Activated gamma-delta T cell (primary cell): ENCODE measurements around the gene CHD5.

Experiments used
- DNase-seq: peaks from one replicate; lab custom pipeline; 2025; lab: John Stamatoyannopoulos, UW

Gene CHD5

DNA sequence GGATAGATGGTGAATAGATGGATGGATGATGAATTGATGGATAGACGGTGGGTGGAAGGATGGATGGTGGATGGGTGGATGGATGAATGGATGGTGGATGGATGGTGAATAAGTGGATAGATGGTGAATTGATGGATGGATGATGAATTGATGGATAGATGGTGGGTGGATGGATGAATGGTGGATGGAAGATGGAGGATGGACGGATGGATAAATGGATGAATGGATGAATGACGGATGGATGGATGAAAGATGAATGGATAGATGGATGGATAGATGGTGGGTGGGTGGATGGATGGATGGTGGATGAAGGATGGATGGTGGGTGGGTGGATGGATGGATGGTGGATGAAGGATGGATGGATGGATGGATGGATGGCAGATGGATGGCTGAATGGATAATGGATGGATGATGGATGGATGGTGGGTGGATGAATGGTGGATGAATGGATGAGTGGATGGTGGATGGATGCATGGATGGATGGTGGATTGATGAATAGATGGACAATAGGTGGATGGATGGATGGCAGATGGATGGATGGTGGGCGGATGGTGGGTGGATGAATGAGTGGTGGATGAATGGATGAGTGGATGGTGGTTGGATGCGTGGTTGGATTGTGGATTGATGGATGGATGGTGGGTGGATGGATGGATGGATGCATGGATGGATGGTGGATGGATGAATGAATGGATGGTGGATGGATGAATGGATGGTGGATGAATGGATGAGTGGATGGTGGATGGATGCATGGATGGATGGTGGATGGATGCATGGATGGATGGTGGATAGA lies 5.3 kb downstream of the CHD5 start:
- no peak for DNase-seq

DNA sequence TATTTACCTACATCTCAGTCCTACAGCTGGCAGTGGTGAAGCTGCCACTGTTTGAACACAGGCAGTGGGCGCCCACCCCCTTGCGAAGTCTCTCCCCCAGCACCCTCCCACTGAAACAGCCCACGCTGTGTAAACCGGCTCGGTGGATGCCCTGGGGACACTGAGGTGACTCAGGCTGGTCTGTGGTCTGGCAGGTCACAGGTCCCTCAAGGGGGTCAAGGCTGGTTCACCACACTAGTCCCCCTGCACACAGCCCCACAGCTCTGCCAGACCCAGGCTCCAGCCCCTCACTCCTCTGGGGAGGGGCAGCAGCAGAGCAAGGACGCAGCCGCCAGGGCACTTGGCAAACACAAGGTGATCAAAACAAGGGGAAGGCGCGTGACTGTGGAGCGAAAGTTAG lies 7.6 kb downstream of the CHD5 start:
- no peak for DNase-seq

DNA sequence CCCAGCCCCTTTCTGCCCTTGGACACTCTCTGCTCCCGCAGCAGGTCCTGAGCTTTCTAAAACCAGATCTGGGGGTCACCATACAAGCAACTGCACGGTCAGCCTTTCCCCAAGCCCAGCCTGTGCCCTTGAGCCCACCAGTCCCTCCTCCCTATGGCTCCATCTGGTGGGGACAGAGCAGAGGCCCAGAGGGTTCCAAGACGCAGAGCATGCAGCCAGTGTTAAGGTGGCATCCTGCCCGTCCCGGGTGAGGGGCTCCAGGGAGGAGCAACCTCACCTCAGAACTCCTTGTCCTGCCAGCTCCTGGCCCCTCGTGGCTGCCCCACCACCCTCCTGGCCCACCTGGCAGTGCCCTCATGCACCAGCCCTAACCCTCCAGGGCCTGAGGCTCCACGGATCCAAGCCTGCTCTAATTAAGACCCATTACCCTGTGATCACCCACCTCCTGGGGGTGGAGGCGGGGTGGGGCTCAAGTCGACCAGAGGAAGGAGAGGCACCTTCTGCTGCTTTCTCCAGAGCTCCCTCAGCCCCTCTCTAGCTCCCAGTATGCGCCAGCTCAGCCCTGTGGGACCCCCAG lies 8.5 kb downstream of the CHD5 start:
- no peak for DNase-seq

DNA sequence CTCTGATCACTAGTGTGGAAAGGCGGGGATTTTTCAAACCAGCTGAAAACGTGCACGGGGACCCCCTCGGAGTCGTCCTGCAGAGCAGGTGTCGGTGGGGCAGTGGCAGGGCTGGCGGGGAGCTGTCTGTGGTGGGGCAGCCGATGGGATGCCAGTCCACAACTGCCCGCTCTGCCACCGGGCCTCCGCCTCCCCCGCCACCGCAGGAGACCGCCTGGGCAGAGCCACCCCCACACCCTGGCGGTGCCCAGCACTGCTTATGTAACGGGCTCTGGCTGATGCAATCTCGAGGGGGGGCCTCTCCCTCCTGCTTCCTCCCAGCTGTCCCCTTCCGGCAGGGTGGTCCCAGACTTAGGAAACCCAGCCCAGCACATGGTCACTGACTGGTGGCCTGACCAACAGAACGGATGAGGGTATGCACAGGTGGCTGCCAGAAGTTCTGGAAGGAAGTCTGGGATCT lies 9.3 kb downstream of the CHD5 start:
- DNase-seq = no peak

DNA sequence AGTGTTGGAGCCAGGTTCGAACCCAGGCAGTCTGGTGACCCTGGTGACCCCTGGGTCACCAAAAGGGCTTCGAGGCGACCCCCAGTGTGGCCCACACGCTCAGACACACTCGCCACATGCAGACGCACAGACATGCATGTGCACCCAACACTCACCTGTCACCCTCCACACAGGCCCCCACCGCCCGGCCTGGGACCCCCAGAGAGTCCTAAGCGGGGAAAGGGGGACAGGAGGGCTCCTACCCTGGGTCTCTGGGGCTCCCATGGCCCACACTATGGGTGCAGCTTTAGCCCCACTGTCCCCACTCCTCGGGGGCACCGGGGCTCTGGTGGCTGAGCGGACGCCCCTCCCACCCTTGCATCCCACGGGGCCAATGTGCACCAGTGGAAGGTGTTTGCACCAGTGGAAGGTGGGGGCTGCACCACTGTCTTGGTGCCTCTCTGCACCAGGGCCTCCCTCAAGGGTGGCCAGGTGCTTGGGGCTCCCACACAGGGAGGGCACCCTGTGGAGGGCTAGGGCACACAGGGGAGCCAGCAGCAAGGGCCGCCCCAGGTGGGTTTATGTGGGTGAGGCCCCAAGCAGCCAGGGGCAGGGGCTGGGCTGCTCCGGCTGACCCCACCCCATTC lies 9.9 kb downstream of the CHD5 start:
- DNase-seq = no peak

DNA sequence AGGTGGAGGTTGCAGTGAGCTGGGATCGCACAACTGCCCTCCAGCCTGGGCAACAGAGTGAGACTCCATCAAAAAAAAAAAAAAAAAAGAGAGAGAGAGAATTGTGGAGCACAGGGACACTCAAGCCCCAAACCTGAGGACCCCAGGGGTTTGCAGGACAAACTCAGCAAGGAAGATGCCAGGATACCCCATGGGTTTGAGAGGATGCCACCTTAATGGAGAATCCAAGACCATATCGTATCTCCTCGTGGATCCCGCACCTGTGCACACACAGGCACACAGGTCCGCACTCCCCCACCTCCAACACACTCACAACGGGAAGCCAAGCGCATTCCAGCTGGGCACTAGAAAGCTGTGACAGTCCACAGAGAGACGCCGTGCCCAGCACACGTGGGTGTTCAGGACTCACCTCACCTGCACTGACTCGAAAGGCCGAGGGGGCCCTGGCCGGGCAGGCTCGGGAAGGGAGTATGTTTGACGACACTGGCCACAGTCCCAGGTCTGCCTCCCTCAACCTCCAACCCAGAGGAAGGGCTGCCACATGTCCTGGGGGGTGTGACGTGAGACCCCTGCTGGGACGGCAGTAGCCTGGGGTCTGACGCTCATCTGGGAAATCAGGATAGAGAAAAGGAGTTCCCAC lies 11.1 kb downstream of the CHD5 start:
- no peak for DNase-seq

DNA sequence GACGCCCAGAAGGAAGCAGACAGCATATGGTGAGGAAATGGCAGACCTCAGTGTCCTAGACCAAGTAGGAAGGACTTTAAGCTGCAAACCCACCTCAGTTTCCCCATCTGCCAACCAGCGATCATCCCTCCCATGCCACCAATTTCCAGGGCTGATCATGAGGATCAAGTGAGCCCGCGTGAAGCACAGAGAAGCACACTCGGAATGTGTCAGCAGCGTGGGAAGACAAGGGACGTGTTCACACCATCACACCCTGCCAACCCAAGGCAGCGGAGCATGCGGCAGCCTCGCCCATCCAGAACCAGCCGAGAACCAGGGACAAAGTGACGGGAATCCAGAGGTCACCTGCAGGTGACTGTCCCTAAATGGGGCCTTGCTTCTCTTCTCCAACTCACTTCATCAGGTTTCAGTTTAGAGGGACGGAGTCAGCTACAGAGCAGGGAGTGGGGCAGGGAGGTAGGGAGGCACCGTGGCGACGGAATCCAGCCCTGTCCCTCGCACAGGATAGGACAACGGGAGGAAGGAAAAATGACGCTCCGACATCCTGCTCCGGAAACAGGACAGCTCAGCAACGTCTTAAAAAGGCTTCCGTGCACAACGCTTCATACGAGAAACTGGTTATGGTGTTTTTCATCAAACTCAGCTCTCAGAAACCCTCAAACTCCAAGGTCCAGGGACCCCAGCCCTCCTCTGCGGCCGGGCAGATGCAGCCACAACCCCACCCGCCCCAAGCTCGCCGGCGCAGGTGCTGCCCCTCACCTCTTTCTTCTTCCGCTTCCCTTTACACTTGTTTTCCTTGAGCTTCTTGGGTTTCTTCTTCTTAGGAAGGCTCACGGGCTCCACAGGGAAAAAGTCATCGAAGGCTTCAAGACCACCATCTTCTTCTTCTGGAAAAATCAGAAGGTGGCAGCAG lies 12.5 kb downstream of the CHD5 start:
- no peak for DNase-seq

DNA sequence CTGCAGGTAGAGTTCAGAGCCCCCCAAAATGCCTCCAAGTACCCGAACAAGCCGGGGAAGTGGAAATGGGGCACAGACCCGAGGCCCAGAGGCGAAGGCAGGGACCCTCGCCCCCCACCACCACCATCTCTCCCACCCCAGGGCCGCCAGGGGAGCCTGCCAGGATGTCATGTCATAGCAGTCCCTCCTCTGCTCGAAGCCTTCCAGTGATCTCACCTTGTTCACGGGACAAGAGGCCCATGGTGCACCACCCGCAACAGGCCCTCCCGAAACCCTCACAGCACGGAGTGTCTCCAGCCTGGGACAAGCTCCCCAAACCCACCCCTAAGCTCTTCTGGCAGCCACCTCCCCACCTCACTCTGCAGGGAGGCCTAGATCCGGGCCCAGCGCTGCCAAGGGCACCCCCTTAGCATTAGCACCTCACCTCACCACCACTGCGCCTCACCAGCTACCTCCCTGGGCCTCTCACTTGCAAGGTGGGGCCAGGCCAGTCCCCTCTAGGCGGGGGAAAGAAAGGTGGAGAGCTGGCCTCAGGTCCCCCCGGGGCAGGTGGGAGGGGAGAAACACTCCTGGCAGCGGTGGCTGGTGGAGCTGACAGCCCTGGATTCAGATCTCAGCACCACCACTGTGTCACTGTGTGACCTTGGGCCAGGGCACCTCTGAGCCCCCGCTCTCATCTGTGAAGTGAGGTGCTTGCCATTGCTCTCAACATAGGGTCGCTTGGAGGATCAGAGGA lies 13.3 kb downstream of the CHD5 start:
- no peak for DNase-seq

DNA sequence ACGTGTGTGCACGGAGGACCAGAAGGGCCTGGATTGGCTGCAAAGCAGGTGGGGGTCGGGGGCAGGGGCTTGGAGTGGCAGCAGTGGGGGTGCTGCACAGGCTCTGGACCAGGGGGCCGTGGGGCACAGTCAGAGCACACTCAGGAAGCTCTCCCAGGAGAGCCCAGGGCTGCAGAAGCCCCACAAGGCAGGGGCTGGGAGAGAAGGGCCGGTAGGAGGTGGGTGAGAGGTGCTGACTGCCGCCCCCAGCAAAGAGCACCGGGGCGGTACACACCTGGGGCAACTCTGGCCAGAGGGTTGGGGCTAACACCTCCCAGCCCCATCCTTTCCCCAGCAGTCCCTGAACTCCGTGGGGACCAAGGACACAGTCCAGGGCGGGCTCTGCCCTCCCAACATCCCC lies 13.9 kb downstream of the CHD5 start:
- DNase-seq = no peak

DNA sequence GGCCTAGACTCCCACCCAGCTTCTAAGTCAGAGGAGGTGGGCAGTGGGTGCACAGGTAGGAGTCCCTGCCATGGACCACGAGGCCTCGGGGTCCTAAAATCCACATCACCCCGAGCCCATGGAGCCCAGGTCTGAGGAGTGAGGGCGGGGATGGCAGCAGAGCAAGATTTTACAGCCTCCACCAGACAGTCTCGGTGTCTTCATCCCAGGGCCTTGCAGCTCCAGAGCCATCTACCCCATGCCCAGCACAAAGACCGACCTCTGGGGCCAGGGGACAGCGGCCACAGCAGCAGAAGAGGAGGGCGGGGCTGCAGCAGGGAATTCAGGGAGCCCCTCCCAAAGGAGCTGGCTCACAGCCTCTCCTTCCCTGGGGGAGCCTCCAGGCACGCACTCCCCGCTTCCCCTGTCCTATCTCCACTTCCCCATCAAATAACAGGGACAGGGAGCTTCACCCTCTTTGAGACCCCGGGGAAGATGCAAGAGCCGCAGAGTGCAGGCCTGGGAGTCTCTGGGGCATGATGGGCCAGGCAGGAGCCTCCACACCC lies 14.6 kb downstream of the CHD5 start:
- no peak for DNase-seq

DNA sequence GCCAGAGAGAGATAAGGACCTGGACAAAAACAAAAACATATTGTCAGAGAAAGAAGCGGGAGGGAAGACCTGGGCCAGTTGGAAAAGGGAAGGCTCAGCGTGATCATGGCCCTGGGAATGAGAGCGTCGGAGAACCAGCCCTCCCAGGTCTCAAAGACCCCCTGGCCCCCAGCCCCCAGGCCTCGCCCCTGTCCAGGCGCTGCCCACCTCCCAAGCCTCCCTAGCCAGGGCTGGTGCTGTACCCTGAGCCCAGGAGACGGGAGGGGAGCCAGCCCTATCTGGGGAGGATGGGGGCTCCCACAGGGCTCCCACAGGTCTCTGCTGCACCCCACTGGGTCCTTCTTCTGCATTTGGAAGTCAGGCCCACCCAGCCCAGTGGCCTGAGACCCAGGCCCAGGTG lies 15.1 kb downstream of the CHD5 start:
- no peak for DNase-seq

DNA sequence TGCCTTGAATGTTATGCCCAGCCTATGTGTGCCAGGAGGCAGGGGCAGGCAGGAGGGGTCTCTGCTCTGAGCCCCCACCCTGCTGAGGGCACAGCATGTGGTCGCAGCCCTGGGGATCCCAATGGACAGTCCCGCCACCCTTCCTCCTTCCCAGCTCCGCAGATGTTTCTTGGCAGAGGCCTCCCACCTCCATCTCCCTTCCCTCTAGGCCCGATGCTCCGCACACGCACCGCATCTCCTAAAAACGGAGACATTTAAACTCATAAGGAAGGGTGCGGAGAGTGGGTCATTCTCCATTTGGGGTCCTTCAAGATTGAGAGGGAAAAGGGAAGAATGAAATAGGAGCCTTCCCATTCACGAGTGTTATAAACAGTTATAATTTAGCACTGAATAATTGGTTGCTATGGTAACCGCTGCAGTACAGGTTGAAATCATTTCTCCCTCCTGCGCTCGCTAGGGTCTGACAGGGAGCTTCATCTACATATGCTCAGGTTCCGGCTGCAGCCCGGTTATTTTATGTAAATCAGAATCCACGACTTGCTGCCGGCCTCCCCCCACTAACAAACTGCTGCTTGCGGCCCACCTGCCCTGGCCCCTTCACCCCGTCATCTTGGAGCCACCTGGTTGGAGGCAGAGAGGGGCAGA lies 16.0 kb downstream of the CHD5 start:
- DNase-seq = no peak

DNA sequence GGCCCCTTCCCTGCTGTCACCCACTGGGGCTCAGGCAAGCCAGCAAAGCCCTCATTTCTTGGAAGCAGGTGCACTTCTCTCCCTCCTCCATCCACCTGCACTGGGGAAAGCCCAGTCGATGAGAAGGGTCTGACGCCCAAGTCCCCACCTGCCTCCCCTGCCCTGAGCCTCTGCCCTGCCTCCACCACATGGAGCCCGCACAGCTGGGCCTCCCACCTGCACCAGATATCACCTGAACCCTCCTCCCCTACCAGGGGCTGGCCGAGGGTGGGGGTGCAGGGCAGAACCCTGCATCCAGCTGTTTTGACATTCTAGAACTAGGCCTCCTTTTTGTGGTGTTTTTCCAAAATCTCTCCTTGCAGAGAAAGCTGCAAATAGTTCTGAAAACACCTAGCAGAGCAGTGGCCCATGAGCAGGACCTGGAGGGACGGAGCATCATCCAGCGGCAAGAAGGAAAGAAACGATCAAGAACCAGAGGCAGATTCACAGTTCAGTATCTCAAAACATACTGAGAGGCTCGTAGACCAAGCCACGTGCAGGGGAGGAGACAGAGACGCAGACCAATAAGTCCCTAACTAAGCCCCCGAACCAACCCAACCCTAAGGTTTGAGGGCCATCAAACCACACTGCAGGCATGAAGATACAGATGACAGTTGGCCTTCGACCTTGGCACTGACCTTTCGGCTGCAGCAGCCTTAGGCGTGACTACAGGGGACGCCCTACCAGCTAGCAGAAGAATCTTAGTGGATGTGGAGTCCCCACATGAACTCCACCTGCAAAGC lies 16.7 kb downstream of the CHD5 start:
- no peak for DNase-seq

DNA sequence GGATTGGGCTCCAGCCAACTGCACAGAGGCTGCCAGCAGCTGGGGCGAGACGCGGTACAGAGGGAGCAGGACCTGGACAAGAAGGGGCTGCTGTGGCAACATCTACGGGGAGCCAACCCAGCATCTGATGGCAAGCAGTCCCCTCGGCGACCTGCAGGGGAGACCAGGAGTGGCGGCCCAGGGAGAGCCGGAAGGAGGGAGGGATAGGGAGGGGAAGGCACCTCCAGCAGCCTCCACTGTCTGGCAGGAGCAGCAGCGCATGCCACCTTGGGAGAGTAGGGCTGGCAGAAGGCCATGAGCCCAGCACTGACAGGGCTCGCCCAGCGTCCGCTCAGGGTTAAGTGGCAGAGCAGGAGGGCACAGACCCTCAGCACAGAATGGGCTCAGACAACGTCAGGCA lies 17.3 kb downstream of the CHD5 start:
- DNase-seq = no peak

DNA sequence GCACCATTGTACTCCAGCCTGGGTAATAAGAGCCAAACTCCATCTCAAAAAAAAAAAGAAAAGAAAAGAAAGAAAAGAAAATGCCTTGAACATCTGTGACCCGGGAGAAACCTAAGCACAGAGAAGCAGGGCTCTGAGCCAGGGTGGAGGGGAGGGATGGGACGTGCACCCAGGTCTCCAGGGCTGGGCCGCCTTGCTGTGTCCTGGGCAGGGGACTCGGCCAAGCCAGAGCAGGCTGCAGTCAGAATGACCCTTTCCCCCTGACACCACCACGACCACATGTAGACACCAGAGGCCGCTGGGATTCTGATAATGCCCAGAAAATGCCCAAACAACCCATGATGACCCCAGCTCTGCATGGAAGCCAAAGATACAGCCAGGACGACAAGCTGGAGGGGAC lies 17.8 kb downstream of the CHD5 start:
- DNase-seq = no peak

DNA sequence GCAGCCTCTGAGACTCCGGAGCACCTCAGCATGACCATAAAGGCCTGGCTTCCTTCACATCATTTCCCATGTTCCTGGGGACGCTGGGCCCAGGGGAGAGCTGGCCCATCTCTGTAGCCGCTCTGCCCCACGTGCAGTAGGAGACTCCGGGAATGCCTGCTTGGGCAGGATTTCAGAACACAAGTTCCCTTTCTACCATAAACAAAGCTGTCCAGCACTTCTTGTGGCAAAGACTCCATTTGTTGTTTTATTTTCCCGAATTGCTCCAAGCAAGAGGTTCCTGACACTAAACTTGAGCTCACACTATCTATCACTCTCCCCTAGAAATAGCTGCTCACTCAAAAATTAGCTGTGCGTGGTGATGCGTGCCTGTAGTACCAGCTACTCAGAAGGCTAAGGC lies 21.9 kb downstream of the CHD5 start:
- no peak for DNase-seq

DNA sequence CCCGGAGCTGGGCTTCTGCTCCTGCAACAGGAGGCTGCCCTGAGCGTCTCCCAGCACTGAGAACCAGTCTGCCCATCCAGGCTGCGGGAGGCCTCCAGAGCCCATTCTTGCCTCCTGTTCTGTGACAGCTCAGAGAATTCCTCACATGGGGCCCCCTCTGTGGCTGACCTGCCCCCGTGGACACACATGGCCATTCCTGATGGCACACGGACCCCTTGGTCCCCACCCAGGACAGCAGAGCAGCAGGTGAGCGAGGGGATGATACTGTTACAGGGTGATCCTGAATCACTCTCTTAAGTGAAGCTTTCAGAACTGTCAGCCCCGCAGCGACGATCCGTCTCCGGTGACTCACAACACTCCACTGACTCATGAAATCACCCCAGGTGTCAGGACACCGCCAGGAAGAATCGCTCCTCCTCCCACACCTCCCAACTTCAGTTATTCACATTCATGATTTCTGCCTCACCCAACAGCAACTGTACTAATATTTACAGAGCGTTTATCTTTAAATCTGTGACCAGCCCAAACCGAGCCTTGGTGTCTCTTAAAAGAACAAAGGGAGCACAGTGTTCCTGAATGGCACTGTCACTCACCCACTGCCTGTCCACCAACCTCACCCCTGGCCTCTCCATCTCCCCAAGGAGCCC lies 22.5 kb downstream of the CHD5 start:
- no peak for DNase-seq

DNA sequence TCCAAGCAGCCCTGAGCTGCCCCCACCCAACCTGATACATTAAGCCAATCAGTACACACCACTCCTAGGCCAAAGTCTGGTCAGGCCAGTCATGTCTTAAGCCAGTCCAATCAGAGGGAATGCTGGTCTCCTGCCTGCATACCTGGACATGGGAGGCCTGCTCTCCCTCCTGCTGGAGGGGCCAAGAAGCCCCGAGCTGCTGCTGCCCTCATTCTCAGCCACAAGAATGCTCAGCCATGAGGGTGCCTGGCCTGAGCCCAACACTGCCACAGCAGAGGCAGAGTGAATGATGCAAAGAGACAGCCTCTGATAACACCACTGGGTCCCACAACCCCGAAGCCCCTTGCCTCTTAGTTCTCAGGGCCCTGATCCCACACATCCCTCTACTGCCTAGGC lies 23.0 kb downstream of the CHD5 start:
- DNase-seq = no peak
